Neural cell (in vitro differentiated cells): Measurements from ENCODE around the gene SLC7A6. TPM values are rescaled to one million over a fixed set of nuclear protein-coding genes. Genes with fewer than 3 reads are reported as not detected.
A peak's percentile ranks its signal among the peaks of the same experiment; 100 is the strongest.

Source experiments
- H2AFZ ChIP-seq: fragments of 200-600, 300-800 bp; sonication (generic), shearing (Covaris generic); 2 replicates; pipeline ENCODE4 v1.6.0; 2014; ENCODE audit warnings: low read depth, mild to moderate bottlenecking, antibody characterized with exemption, low read length, moderate library complexity
- H3F3A ChIP-seq: fragments of 200-600 bp; shearing (Covaris generic); 2 replicates; pipeline ENCODE4 v1.6.1; 2016; ENCODE audit warnings: mild to moderate bottlenecking, moderate library complexity, mixed read lengths, antibody characterized with exemption, low read length; ENCODE audit not compliant: insufficient read depth, poor library complexity, severe bottlenecking
- H3K27ac ChIP-seq: fragments of 200-600, 300-800 bp; sonication (generic), shearing (Covaris generic); 2 replicates; pipeline ENCODE4 v1.5.1; 2014; ENCODE audit warnings: mild to moderate bottlenecking, low read length, moderate library complexity
- H3K27me3 ChIP-seq: fragments of 300-800, 200-600 bp; sonication (generic), shearing (Covaris generic); 2 replicates; pipeline ENCODE4 v1.6.0; 2014; ENCODE audit warnings: mild to moderate bottlenecking, low read depth, low read length, moderate library complexity; ENCODE audit not compliant: insufficient read depth
- H3K36me3 ChIP-seq: fragments of 300-800, 200-600 bp; sonication (generic), shearing (Covaris generic); 2 replicates; pipeline ENCODE4 v1.5.1; 2014; ENCODE audit warnings: mild to moderate bottlenecking, antibody characterized with exemption, low read length, moderate library complexity; ENCODE audit not compliant: insufficient read depth
- H3K4me2 ChIP-seq: fragments of 300-800, 200-600 bp; sonication (generic), shearing (Covaris generic); 2 replicates; pipeline ENCODE4 v1.6.0; 2014; ENCODE audit warnings: mild to moderate bottlenecking, low read length
- H3K4me3 ChIP-seq: fragments of 300-800, 200-600 bp; sonication (generic), shearing (Covaris generic); 2 replicates; pipeline ENCODE4 v1.5.1; 2014; ENCODE audit warnings: mild to moderate bottlenecking, low read length, moderate library complexity
- H3K79me2 ChIP-seq: fragments of 200-600 bp; shearing (Covaris generic); replicated peaks from 2 replicates; pipeline ENCODE4 v1.6.0; 2014; ENCODE audit warnings: mild to moderate bottlenecking, low read length, moderate library complexity; ENCODE audit not compliant: insufficient read depth
- H3K9ac ChIP-seq: fragments of 300-800, 200-600 bp; sonication (generic), shearing (Covaris generic); 2 replicates; pipeline ENCODE4 v1.6.1; 2016; ENCODE audit warnings: mild to moderate bottlenecking, low read length, mixed read lengths
- H3K9me2 ChIP-seq: fragments of 200-600 bp; shearing (Covaris generic); 2 replicates; pipeline ENCODE4 v1.6.1; 2016; ENCODE audit warnings: mild to moderate bottlenecking, low read length, mixed read lengths; ENCODE audit not compliant: insufficient read depth
- H3K9me3 ChIP-seq: fragments of 200-600, 300-800 bp; sonication (generic), shearing (Covaris generic); 2 replicates; pipeline ENCODE4 v1.6.1; 2016; ENCODE audit warnings: mild to moderate bottlenecking, mixed run types, low read length, moderate library complexity, mixed read lengths
- H4K20me1 ChIP-seq: fragments of 200-600 bp; shearing (Covaris generic); 2 replicates; pipeline ENCODE4 v1.6.1; 2016; ENCODE audit warnings: mild to moderate bottlenecking, mixed run types; ENCODE audit not compliant: insufficient read depth
- CTCF ChIP-seq: fragments of 450-650 bp; IDR thresholded peaks from 2 replicates; pipeline ENCODE4 v1.5.1; 2014; ENCODE audit warnings: antibody characterized with exemption, mild to moderate bottlenecking, moderate library complexity; ENCODE audit not compliant: poor library complexity, severe bottlenecking
- EP300 ChIP-seq: fragments of 450-650 bp; conservative IDR thresholded peaks from 2 replicates; pipeline ENCODE4 v1.6.1; 2014; ENCODE audit warnings: antibody characterized with exemption, mild to moderate bottlenecking, moderate library complexity; ENCODE audit not compliant: poor library complexity, severe bottlenecking
- EZH2 ChIP-seq: fragments of 200-600, 300-800 bp; shearing (Covaris generic), sonication (generic); IDR thresholded peaks from 2 replicates; pipeline ENCODE4 v1.6.1; 2014; ENCODE audit warnings: antibody characterized with exemption, low read length, borderline replicate concordance, mild to moderate bottlenecking; ENCODE audit not compliant: insufficient read depth, poor library complexity, severe bottlenecking
- MXI1 ChIP-seq: fragments of 450-650 bp; conservative IDR thresholded peaks from 2 replicates; pipeline ENCODE4 v1.6.1; 2014; ENCODE audit warnings: antibody characterized with exemption, mild to moderate bottlenecking; ENCODE audit not compliant: poor library complexity, severe bottlenecking
- POLR2AphosphoS5 ChIP-seq: IDR thresholded peaks from 2 replicates; pipeline ENCODE4 v1.6.1; 2012
- RAD21 ChIP-seq: fragments of 450-650 bp; conservative IDR thresholded peaks from 2 replicates; pipeline ENCODE4 v1.6.1; 2014; ENCODE audit warnings: antibody characterized with exemption, mild to moderate bottlenecking, moderate library complexity
- REST ChIP-seq: IDR thresholded peaks from 2 replicates; pipeline ENCODE4 v1.6.1; 2012; ENCODE audit warnings: borderline replicate concordance
- SMC3 ChIP-seq: fragments of 450-650 bp; conservative IDR thresholded peaks from 2 replicates; pipeline ENCODE4 v1.6.1; 2014; ENCODE audit warnings: antibody characterized with exemption, mild to moderate bottlenecking, moderate library complexity; ENCODE audit not compliant: poor library complexity
- TAF1 ChIP-seq: IDR thresholded peaks from 2 replicates; pipeline ENCODE4 v1.6.1; 2012; ENCODE audit warnings: low read depth
- polyA plus RNA-seq: library from polyadenylated mRNA; depleted of rRNA; stranded (reverse); fragments of >200 nt; gene quantifications from 2 replicates; pipeline ENCODE4 v1.2.3, GENCODE V29; 2014

The SLC7A6 gene
- polyA plus RNA-seq, 1 donor from 2014 or later = 39.3 TPM

- H3K4me3 ChIP-seq = peak overlapping the region; percentile 100
- TF ChIP-seq REST (no peak), MXI1 (no peak), TAF1 (no peak), SMC3 (no peak), EP300 (no peak), EZH2 (no peak), RAD21 (no peak), CTCF (no peak), POLR2AphosphoS5 (no peak)
- no peaks in the 10 kb centered on the region for H3F3A ChIP-seq
- peak overlapping the region; percentile 83 for H3K9ac ChIP-seq
- H4K20me1 ChIP-seq = no peaks in the 10 kb centered on the region
- no peak overlapping the region for H2AFZ ChIP-seq
- peaks cover 15% of the 10 kb centered on the region for H3K79me2 ChIP-seq
- no peaks in the 10 kb centered on the region for H3K9me3 ChIP-seq
- no peaks in the 10 kb centered on the region for H3K36me3 ChIP-seq
- peak overlapping the region; percentile 71 for H3K4me2 ChIP-seq
- H3K9me2 ChIP-seq = no peaks in the 10 kb centered on the region
- H3K27ac ChIP-seq = no peak overlapping the region
- no peaks in the 10 kb centered on the region for H3K27me3 ChIP-seq
Observed at GRCh38 chr16:68309799-68310198, 45.5 kb downstream of the SLC7A6 start.

GRCh38 chr16:68310437-68310773 lies 46.1 kb downstream of the SLC7A6 start:
- Histone ChIP-seq H3K4me3 (peak overlapping the region; percentile 100), H3K9ac (peak overlapping the region; percentile 83), H3F3A (no peaks in the 10 kb centered on the region), H3K27ac (peak overlapping the region; percentile 79), H2AFZ (peak overlapping the region; percentile 83), H3K27me3 (no peaks in the 10 kb centered on the region), H3K79me2 (peaks cover 15% of the 10 kb centered on the region), H3K9me3 (no peaks in the 10 kb centered on the region), H3K36me3 (no peaks in the 10 kb centered on the region), H4K20me1 (no peaks in the 10 kb centered on the region), H3K4me2 (peak overlapping the region; percentile 71), H3K9me2 (no peaks in the 10 kb centered on the region)
- TF ChIP-seq EZH2 = no peak
- no peak for TF ChIP-seq EP300
- TF ChIP-seq CTCF = no peak
- no peak for TF ChIP-seq TAF1
- TF ChIP-seq REST = no peak
- no peak for TF ChIP-seq SMC3
- TF ChIP-seq POLR2AphosphoS5 = no peak
- no peak for TF ChIP-seq MXI1
